Erythroblast (primary cell): ENCODE results near the gene AIFM2.

ENCODE experiments used
- GATA1 ChIP-seq: IDR thresholded peaks from 2 replicates; pipeline ENCODE4 v1.6.1; 2011; ENCODE audit warnings: low read depth, mild to moderate bottlenecking, control low read depth, low read length, moderate library complexity
- POLR2A ChIP-seq: IDR thresholded peaks from 2 replicates; pipeline ENCODE4 v1.6.1; 2011; ENCODE audit warnings: mild to moderate bottlenecking, low read length

GRCh38 chr10:70142555-70142954 is 9.9 kb upstream of the AIFM2 start:
- TF ChIP-seq GATA1 (no peak), POLR2A (no peak)
